ENCODE results near the gene RUFY3.
"Not testable (repeated sequence)": the region's sequence is repeated elsewhere in the genome, so short reads cannot be mapped to it uniquely, and the experiment has no call there.

The RUFY3 gene

GRCh38 chr4:70739496-70740337, 18.0 kb downstream of the RUFY3 start:
- no peak for DNase-seq

- DNase-seq: no peak
These were observed 20.3 kb downstream of the RUFY3 start for GRCh38 chr4:70741867-70742658.

- DNase-seq: no peak
These were observed 22.0 kb downstream of the RUFY3 start for GRCh38 chr4:70743731-70744130.

GRCh38 chr4:70746179-70746839, 24.5 kb downstream of the RUFY3 start:
- no peak for DNase-seq

GRCh38 chr4:70747874-70748273, 26.1 kb downstream of the RUFY3 start:
- no peak for DNase-seq

- no peak for DNase-seq
These were observed 27.5 kb downstream of the RUFY3 start for GRCh38 chr4:70749313-70749712.

- DNase-seq: no peak
These were observed 30.5 kb downstream of the RUFY3 start for GRCh38 chr4:70752236-70752635.

GRCh38 chr4:70753630-70754029, 31.9 kb downstream of the RUFY3 start:
- DNase-seq: no peak

GRCh38 chr4:70754470-70754869, 32.7 kb downstream of the RUFY3 start:
- DNase-seq: no peak

GRCh38 chr4:70754990-70755688, 33.4 kb downstream of the RUFY3 start:
- no peak for DNase-seq

- DNase-seq: no peak
These were observed 37.4 kb downstream of the RUFY3 start for GRCh38 chr4:70759126-70759525.

GRCh38 chr4:70759627-70760026, 37.9 kb downstream of the RUFY3 start:
- no peak for DNase-seq

- no peak for DNase-seq
These were observed 38.9 kb downstream of the RUFY3 start for GRCh38 chr4:70760662-70761061.

- no peak for DNase-seq
These were observed 39.6 kb downstream of the RUFY3 start for GRCh38 chr4:70761276-70761816.

- DNase-seq: no peak
These were observed 43.6 kb downstream of the RUFY3 start for GRCh38 chr4:70765368-70765767.

GRCh38 chr4:70768301-70768948, 46.7 kb downstream of the RUFY3 start:
- DNase-seq: no peak

- not testable (repeated sequence) for DNase-seq
These were observed 47.6 kb downstream of the RUFY3 start for GRCh38 chr4:70769396-70769795.

- DNase-seq: no peak
These were observed 51.3 kb downstream of the RUFY3 start for GRCh38 chr4:70772929-70773555.

GRCh38 chr4:70778888-70779422, 57.2 kb downstream of the RUFY3 start:
- no peak for DNase-seq

GRCh38 chr4:70783096-70783495, 61.3 kb downstream of the RUFY3 start:
- DNase-seq: no peak

GRCh38 chr4:70787496-70787895, 65.7 kb downstream of the RUFY3 start:
- DNase-seq: no peak
